DMS153 treated with DMSO at 0.1 percent for 48 hours (cell line): ENCODE data around the gene MLPH.

ENCODE experiments used
- DNase-seq: peaks from one replicate; lab custom pipeline; 2025; ENCODE audit not compliant: unreplicated experiment; lab: John Stamatoyannopoulos, UW

Gene MLPH

DNA sequence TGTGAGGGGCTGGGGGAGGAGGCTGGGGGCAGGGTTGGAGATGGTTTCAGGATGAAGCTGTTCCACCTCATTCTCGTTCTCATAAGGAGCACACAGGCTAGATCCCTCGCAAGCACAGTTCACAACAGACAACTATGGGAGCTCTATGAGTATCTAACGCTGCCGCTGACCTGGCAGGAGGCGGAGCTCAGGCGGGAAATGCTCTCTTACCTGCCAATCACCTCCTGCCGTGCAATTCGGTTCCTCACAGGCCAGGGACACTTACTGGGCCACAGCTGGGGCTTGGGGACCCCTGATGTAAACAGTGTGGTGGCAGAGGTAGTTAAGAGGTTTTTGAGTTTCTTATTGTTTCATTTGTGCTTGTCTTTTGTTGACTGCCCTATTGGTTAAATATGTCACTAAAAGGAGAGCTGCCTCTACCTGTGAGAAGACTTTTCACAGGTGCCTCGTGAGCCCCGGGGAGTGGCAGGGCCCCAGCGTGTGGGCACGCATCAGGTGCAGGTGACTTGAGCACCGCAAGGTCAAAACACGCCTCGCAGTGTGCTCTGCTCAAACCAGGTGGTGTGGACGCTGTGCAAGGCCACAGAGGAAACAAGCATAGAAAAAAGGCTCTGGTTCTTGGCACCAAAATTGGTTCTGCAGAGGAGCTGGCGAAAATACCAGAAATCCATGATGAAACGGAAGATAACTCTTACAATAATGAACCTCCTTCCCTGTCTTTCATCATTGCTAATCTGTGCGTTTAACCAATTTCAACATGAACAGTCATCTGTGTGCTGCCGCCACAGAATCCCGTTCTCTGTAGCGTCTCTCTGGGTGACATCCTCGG lies 10.2 kb downstream of the MLPH start:
- no peak for DNase-seq

DNA sequence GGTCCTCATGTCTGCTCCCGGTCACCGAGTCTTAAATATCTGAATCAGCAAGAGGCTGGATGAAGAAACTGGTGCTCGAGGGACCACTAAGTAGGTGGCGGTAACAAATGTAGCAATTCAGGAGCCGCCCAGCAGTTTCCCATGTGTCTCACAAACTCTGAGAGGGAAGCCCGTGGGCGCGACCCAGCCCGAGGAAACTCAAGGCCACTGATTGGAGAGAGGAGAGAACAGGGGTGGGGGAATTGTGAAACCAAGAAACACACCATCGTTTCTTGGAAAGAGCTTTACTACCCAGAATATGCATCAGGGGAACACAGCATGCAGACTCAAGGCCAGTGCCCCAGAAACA lies 10.8 kb downstream of the MLPH start:
- no peak for DNase-seq

DNA sequence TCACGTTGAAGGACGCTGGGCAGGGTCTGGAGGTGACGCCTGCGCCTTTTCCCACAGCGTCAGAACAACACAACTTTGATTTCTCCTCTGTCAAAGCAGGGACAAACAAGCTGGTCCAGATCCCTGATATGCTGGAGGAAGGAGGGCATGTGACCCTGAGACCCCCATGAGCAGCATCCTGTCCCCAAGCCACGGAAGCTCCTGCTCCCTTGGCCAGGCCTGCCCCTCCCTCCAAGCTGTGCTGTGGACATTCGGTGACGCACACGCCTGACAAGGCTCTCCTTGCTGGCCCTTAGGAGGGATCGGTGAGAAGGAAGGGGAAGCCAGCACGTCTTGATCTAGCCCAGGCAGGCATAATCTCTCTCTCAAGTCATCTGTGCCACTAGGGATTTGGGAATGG lies 11.3 kb downstream of the MLPH start:
- DNase-seq = no peak

DNA sequence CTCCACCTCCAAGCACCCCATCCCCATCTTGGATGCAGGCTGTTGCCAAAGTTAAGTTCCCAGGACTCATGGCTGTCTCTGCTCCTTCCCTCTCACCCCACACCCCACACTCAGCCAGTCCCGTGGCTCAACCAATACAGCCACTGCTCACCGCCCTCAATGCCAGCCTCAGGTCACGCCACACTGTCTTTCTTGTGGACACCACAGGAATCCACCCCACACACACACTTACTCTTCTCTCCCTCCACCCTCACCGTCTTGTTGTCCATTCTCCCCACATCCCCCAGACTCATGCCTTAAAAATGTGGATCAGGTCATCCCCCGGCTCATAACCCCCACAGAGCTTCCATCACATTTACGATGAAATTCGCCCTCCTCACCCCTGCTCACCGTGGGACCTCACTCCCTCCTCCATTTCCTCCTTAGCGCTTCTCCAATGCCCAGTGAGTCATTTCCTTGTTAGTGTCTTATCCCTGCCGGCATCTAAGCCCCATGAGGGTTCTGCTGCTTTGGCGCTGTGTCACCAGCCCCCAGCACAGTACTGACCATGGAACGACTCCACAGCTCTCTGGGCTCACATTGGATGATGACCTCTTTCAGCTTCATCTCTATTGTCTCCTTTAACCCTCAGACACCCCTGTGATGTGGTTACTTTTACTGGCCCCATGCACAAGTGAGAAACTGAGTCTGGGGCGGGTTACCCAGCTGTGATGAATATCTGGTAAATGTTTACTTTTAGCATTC lies 13.8 kb downstream of the MLPH start:
- no peak for DNase-seq

DNA sequence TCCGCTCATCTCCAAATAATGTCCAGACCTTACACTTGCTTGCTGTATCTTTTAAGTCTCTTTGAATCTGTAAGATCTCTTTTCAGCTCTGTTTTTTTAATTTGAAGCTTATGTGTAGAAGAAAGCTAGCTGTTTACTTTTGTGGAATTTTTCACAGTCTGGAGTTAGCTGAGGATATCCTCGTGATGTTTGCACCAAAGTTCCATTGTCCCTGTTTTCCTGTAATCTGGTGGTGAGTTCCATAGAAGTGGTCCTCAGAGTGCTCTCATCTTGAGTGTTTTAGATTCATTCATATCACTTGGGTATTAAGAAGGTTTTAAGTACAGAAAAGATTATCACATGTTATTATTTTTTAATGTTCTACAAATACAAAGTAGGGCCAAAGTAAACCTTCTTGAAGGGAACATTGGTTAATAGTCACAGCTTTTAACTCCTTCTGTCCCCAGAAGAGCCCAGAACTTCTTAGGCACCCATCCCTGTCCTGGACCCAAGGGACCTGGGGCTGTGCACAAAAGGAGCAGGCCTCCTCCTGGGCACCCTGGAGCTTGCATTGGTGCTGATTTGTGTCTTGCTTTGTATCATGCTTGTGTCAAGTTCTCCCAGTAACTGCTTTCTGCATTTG lies 15.0 kb downstream of the MLPH start:
- no peak for DNase-seq

DNA sequence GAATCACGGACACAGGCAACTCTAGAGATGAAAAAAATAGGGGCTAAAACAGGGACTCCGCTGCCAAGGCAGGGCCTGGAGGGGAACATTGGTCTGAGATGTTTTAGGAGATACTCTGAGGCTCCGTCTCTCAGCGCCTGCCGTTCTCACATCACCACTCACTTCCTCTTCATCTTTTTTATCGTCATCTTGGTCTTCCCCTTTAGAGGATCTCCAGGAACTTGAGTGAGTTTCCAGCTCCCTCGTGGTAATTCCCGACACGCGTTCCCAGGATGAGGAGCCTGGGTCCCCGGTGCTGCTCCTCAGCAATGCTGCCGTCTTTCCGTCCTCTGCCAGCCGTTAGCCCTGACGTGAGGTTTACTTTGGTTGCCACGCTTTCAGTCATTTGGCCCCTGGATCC lies 16.1 kb downstream of the MLPH start:
- no peak for DNase-seq

DNA sequence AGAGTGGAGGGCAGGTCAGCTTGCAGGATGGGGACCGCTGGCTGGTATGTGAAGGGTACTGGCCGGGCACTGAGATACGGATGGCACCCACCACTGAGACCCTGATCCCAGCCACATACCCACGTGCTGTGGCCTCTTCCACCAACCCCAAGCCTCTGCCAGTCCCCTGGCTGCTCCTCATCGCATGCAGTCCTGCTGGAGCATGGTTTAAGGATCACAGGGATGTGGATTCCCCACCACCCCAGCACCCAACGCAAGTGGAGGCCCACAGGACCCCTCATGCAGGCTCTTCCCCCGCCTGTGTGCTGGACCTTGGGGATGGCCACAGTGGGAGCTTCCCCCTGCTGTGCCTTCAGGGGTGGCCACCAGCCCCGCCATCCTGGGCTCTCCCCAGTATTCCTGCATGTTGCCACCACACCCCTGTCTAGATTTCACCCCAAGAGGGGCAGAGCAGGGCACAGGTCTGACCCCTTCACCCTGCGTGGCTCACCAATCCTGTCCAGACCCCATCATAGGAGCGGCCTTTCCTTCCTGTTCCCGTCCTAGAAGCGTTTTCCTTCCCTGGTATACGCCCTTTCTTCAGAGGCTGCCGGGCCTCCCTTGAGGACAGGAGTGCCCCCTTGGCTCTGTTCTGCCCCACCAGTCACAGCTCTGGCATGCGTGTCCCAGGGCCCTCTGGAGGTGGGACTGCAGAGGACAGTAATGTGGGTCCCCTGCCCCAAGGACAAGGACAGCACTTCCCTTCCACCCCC lies 18.3 kb downstream of the MLPH start:
- DNase-seq = no peak

DNA sequence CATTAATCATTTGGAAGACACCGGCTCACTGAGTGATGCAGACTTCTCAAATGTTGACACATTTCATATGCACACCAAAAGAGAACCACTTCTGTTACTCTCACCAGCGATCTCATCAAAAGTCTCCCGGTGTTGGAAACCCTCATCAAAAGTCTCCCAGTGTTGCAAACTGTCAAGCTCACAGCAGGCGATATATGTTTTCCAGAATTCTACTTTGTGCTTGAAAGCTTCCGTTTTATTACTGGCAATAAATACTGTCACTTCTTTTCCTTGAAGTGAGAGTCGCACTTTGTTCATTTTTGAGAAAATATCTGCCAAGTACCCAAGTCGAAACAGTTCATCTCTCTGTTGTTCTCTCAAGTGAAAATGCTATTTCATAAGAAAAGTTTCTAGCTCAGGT lies 20.5 kb downstream of the MLPH start:
- DNase-seq = no peak

DNA sequence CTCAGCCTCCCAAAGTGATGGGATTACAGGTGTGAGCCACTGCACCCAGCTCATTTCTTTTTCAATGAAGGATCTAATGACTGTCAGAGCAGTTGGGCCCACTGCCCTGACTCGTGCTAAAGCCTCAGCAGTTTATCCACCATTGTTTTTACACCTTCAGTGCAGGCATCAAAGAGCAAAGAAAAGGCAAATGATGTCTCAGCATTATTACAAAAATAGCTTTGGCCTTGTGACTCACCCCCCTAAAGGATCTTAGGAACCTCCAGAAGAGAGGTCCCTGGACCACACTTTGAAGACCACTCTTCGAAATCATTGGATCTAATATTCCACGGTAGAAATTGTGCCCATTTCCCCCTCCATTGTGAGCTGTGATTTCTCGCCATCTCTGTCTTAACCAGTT lies 21.3 kb downstream of the MLPH start:
- no peak for DNase-seq

DNA sequence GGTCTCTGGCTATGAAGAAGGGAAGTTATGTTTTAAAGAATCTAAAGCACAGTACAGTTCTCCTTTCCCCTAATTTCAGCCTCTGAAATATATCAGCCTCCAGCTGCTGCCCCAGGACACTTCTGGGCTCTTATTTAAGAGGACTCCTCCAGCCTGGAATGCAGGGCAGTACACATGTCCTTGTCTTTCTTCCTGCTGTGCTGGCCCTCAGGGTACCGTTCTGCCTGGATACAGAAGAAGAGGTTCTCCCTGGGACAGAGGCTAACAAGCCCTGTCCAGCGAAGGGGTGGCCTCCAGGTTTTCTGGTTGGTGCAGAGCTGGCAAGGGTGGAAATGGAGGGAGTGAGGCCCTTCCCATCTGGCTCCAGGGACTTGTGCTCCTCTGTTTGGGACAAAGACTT lies 22.1 kb downstream of the MLPH start:
- DNase-seq = no peak

DNA sequence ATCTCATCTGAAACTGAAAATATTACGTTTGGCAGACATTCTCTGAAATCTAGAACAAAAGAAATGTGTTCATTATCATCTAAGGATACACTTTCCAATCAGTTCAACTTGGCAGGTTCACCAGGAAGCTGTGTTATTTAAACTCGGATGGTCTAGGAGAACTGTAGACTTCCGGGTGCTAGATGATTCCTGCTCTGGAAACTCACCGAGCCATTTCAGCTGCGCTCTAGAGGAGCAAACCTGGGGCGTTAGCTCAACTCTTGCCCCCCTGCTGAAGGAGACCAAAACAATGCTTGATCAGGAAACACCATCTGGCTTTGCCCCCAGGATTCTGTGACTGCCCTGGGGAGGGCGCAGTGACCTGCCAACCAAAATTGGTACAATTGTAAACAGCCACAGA lies 22.9 kb downstream of the MLPH start:
- DNase-seq = no peak

DNA sequence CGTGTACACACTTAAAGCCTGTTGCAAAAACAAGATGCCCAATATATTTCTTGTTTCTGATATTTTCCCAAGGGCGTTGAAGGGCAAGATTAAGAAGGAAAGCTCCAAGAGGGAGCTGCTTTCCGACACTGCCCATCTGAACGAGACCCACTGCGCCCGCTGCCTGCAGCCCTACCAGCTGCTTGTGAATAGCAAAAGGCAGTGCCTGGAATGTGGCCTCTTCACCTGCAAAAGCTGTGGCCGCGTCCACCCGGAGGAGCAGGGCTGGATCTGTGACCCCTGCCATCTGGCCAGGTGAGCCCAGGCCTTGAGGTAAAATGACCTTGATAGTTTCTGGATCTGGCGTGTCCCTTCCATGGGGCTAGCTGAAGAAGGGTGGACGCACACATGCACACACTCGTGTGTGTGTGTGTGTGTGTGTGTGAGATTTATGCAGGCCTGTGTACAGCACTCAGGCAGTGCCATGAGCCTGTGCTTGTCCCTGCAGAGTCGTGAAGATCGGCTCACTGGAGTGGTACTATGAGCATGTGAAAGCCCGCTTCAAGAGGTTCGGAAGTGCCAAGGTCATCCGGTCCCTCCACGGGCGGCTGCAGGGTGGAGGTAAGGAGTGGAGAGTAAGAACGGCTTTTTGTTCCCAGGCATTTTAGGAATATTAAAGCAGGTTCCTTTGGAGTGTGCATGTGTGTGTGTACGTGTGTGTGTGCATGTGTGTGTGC lies 23.6 kb downstream of the MLPH start:
- no peak for DNase-seq

DNA sequence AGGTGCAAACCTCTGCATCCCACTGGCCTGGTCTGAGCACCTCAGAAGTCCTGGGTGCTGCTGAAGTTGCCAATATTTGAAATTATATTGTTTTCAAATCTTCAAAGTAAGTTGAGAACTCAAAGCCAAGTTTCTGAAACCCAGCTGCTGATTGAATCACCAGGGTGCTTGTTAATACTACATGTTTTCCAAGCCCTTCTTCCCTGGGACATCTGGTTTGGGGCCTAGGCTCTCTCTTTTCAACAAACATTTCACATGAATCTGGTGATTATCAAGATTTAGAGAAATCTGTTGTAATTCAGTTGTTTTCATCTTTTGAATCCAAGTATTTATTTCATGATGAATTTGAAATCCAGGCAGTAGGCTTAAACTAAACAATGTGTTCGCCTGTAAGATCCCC lies 24.4 kb downstream of the MLPH start:
- no peak for DNase-seq

DNA sequence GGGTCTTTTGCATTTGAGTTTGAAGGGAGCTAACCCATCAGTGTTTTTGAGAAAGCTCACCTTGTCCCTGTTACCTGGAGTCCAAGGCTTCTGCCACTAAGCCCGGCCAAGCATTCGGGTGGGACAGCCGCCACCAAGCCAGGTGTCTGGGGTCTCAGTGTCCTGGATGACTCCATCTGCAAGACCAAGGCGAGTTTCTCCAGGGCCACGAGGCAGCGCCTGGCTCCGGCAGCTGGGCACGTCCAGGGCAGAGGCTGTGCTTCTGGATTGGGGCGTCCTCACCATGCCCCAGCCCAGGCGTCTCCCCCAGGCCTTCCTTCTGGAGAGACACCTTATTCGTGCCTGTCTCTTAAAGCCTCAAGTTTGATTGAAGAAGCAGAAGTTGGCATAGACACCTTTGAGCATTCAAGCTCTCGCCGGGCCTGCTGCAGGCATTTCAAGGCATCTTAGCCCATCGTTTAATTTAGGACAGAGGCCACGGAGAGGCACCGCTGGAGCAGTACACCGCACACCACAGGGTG lies 24.9 kb downstream of the MLPH start:
- DNase-seq = no peak

DNA sequence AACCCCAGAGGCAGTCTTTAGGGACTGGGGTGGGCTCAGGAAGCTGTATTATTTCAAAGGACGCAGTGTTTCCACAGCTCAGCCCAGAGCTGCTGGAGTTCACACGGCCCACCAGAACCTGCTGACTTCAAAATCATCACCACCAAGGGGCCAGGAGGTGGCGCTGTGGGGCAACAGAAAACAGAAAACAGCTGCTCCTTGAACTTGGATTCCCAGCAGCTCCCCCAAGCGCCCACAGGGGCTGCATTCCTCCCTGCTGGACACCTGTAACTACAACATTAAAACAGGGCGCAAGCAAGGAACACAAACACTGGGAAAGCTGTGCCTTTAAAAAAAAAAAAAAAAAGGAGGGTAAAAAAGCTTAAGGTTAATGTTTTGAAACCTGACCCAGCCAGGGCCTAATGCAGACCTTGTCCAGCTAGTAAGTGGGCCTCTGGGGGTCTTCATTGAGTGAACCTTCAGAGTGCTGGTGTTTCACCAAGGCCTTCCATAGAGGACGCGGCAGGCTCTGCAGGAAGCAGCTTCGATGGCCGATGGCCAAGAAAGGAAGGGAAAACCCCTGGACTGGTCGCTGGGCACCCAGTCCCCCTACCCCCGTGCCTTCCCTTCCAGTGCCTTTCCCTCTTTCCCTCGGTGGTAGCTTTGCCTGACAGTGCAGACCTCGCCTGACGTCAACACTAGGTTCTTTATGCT lies 25.9 kb downstream of the MLPH start:
- peak; percentile 58 for DNase-seq

DNA sequence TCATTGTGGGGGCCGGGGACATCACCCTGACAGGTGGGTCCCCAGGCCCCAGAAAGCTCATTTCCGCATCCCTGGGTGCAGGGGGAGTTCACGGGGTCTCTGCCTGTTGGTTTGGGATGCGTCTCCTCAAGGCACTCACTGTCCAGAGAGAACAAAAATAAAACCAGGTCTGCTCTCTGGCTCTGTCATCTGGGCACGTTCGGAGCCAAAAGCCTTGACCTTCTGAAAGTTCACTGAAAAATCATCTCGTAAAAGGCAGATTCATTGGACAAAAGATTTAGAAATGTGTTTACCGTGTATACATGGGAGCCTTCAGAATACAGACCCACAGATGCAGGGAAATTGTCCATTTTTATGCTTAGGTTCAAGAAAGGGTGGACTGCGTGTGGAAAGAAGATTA lies 26.6 kb downstream of the MLPH start:
- DNase-seq = no peak

DNA sequence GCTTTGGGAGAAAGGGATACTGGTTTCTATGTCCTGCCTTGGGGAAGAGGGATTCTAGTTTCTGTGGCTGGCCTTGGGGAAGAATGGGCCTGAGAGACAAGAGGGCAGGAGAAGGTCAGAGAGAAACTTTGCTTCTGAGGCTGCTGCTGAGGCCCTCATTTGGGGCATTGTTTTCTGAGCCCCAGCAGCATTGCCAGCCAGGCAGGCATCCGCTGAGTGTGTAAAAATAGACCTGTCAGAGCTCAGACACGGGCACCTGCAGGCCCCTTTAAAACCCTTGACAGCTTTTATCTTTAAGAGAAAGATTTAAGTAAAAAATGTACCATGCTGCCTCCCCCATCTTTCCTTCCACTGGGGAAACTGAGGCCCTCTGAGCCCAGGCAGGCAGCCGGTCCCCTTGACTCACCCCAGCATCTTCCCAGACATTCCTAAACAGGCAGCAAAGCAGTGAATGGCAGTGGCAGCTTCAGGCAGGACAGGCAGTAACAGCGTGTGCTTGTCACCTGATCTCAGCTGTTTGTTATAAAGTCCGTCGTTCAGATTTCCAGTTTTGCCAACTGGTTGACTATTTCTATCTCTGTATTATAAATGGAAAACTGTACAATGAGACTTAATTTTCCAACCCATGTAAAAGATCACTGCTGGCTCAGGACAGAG lies 27.6 kb downstream of the MLPH start:
- no peak for DNase-seq

DNA sequence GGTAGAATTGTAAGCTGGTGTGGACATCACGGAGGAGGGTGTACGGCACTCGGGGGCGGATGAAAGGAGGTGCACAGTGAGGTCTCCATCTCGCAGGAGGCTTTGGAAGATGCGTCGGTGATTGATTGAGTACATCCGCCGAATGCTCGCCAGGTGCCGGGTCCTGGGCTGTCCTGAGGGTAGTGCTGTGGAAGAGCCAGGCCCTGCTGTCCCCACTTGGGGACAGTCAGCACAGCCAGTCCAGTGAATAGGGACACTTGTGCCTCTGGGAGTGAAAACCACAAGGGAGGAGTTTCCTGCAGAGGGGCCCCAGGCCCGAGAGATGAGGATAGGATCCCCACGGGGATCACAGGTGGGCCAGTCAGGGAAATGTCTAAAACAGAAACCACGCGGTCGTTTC lies 28.1 kb downstream of the MLPH start:
- DNase-seq = no peak

DNA sequence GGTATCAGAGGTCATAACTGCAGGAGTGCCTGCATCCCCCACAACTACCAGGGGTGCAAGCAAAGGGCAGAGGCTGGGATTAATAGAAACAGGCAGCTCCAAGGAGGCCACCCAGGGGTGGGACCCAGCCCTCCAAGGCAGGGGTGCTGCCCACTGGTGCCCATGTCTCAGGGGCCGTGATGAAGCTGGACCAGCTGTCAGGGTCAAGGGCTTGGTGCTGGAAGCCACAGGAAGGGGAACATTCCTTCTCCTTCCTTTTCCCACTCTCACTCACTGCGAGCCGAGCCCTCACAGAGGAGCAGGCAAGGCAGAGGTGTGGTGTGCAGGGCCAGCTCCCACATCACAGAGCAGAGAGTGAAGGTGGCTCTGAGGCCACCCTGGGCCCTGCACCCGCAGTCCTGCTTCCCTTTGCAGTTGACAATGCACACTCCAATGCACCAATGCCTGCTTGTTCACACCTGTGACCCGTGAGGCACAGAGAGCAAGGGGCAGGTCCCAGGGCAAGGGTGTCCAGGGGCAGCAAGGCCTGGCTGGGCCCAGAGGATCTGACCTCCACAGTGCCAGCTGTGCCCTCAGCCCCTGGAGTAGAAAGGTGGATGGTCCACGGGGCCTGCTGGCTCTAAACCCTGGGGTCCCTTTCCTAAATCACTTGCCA lies 28.7 kb downstream of the MLPH start:
- DNase-seq = no peak
